Measurements from ENCODE around the gene QRFPR. TPM values are rescaled to one million over a fixed set of nuclear protein-coding genes. Genes with fewer than 3 reads are reported as not detected.

The QRFPR gene
- total and polyA plus RNA-seq, 2 of the 8 experiments (the other 6 are each of a cell fraction or from before 2014, with no cell fraction given), result 1.0 to 2.9 TPM

DNA sequence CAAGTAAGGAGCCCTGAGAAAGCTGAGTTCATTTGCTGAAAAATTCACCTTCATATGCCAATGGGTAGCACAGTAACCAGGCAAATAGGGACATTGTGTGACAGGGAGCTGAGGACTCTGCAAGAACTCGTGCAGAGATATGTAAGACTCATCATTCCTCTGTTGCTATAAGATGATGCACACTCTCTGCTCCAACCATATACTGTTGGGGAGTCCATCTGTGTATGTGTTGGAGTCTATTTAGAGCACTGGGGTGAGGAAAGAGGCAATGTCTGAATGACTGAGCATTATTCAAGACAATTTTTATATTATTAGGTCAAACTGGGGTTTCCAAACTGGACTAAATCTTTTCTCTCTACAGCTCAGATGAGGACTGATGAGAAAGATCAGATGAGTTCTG lies 100.4 kb downstream of the QRFPR start:
- H3K79me2 ChIP-seq (ENCODE audit: control insufficient read depth in 1 of 2, insufficient read depth in 2 of 2, low read length in 2 of 2), result no peaks in the 10 kb centered on the region
- no peak overlapping the region for H4K8ac ChIP-seq (ENCODE audit: extremely low read depth, insufficient read depth, low read length)
- H3K14ac ChIP-seq (ENCODE audit: insufficient read length), result no peak overlapping the region
- no peak overlapping the region for H3K4me2 ChIP-seq (ENCODE audit: insufficient read depth in 1 of 2, low read depth in 2 of 2, low read length in 2 of 2)
- no peak overlapping the region for H3K56ac ChIP-seq (replicated peaks; ENCODE audit: insufficient read length, low read depth, low read length)
- no peaks in the 10 kb centered on the region for H3K27me3 ChIP-seq (replicated peaks in 1 of 4; ENCODE audit: control insufficient read depth in 3 of 4, extremely low read depth in 1 of 4, insufficient read depth in 3 of 4, low read length in 3 of 4)
- FAIRE-seq (no peak), DNase-seq (ENCODE audit: low read depth in 1 of 2, low spot score in 2 of 2) (no peak)
- H2AFZ ChIP-seq (ENCODE audit: low read length), result no peak overlapping the region
- no peaks in the 10 kb centered on the region for H4K20me1 ChIP-seq (replicated peaks in 1 of 2; ENCODE audit: control insufficient read depth in 1 of 2, insufficient read depth in 2 of 2, low read length in 2 of 2)
- H4K5ac ChIP-seq (ENCODE audit: insufficient read length, low read depth, low read length), result no peak overlapping the region
- TF ChIP-seq CHD2 (IDR thresholded peaks at IDR 0.05; ENCODE audit: low read length), result no peak
- TF ChIP-seq FOSL1 (IDR thresholded peaks at IDR 0.05; ENCODE audit: insufficient read depth, low read depth, low read length), result no peak
- TF ChIP-seq BACH1 (IDR thresholded peaks at IDR 0.05; ENCODE audit: low read length), result no peak
- no peak for TF ChIP-seq SAP30 (IDR thresholded peaks at IDR 0.05; ENCODE audit: insufficient read depth, insufficient replicate concordance, low read length)
- TF ChIP-seq GABPA (IDR thresholded peaks at IDR 0.05; ENCODE audit: borderline replicate concordance, insufficient read depth, low read length), result no peak
- TF ChIP-seq, protein P1, sequence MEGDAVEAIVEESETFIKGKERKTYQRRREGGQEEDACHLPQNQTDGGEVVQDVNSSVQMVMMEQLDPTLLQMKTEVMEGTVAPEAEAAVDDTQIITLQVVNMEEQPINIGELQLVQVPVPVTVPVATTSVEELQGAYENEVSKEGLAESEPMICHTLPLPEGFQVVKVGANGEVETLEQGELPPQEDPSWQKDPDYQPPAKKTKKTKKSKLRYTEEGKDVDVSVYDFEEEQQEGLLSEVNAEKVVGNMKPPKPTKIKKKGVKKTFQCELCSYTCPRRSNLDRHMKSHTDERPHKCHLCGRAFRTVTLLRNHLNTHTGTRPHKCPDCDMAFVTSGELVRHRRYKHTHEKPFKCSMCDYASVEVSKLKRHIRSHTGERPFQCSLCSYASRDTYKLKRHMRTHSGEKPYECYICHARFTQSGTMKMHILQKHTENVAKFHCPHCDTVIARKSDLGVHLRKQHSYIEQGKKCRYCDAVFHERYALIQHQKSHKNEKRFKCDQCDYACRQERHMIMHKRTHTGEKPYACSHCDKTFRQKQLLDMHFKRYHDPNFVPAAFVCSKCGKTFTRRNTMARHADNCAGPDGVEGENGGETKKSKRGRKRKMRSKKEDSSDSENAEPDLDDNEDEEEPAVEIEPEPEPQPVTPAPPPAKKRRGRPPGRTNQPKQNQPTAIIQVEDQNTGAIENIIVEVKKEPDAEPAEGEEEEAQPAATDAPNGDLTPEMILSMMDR (IDR thresholded peaks at IDR 0.05; ENCODE audit: control extremely low read depth in 1 of 3, insufficient read depth in 1 of 3, low read depth in 1 of 3, low read length in 3 of 3), result no peak
- no peak overlapping the region for H2BK20ac ChIP-seq (ENCODE audit: low read length)
- no peaks in the 10 kb centered on the region for H3K9me3 ChIP-seq (ENCODE audit: insufficient read depth in 2 of 2, low read depth in 1 of 2, low read length in 1 of 2)
- H3K27ac ChIP-seq (ENCODE audit: low read depth, low read length), result no peak overlapping the region
- H3K79me1 ChIP-seq (ENCODE audit: low read depth, low read length), result no peaks in the 10 kb centered on the region
- no peaks in the 10 kb centered on the region for H3K23me2 ChIP-seq (ENCODE audit: low read depth, low read length)
- WGBS, 2 experiments (ENCODE audit: extremely low coverage in 1 of 2, insufficient coverage in 1 of 2, insufficient read length in 1 of 2, insufficient replicate concordance in 2 of 2, low coverage in 1 of 2, low lambda C conversion rate in 2 of 2, missing lambda C conversion rate in 1 of 2), result 56% methylated on average over 1 of the region's 1 CpG; no CpG with 5 or more reads in 1 of the 2 experiments
- no peak overlapping the region for H3K23ac ChIP-seq (ENCODE audit: insufficient read length)
- H4K91ac ChIP-seq (replicated peaks; ENCODE audit: insufficient read length, low read length), result no peak overlapping the region
- no peak overlapping the region for H2BK5ac ChIP-seq (ENCODE audit: low read depth, low read length)
- no peak overlapping the region for H3K18ac ChIP-seq (ENCODE audit: extremely low read depth, low read length)
- POLR2A ChIA-PET (ENCODE audit: partially characterized antibody), result no interaction called here
- no peaks in the 10 kb centered on the region for H3K36me3 ChIP-seq (ENCODE audit: control insufficient read depth in 2 of 4, insufficient read depth in 4 of 4, low read length in 3 of 4)
- H3K4me3 ChIP-seq (ENCODE audit: extremely low read depth in 1 of 4, insufficient read depth in 2 of 4, low read depth in 3 of 4, low read length in 4 of 4), result no peak overlapping the region
- no peak overlapping the region for H2BK120ac ChIP-seq (replicated peaks; ENCODE audit: low read depth, low read length)
- H3K4ac ChIP-seq (replicated peaks; ENCODE audit: insufficient read length, low read depth, low read length), result no peak overlapping the region
- H2BK15ac ChIP-seq (ENCODE audit: low read length), result no peak overlapping the region
- CTCF ChIA-PET (ENCODE audit: partially characterized antibody), result interaction anchor here (1.0 to 3.6 kb wide), 3 partner anchors 8 to 88 kb away, joined by 4 to 11 read pairs (median 5); no protein-coding TSS in a partner anchor
- H3K9ac ChIP-seq (replicated peaks in 1 of 4; ENCODE audit: extremely low read depth in 1 of 4, low read depth in 3 of 4, low read length in 3 of 4), result no peak overlapping the region
- no peaks in the 10 kb centered on the region for H3K4me1 ChIP-seq (replicated peaks in 1 of 4; ENCODE audit: control insufficient read depth in 3 of 4, insufficient read depth in 4 of 4, low read length in 3 of 4)
- H2AK5ac ChIP-seq (ENCODE audit: low read depth, low read length), result no peak overlapping the region
- H2BK12ac ChIP-seq (ENCODE audit: low read depth, low read length), result no peak overlapping the region
